Mesodermal cell (in vitro differentiated cells): ENCODE data around the gene OGFRL1.

Experiments
- H3K27ac ChIP-seq: 2 replicates; pipeline ENCODE4 v1.7.0; 2013; ENCODE audit warnings: mild to moderate bottlenecking, low read depth, low read length, moderate library complexity; ENCODE audit not compliant: severe bottlenecking
- H3K36me3 ChIP-seq: 2 replicates; pipeline ENCODE4 v1.7.1; 2013; ENCODE audit warnings: mild to moderate bottlenecking, low read length, moderate library complexity; ENCODE audit not compliant: control insufficient read depth, insufficient read depth
- H3K4me1 ChIP-seq: one replicate; pipeline ENCODE4 v1.7.1; 2013; ENCODE audit warnings: mild to moderate bottlenecking, low read length; ENCODE audit not compliant: insufficient read depth, control insufficient read depth, poor library complexity, severe bottlenecking
- H3K4me3 ChIP-seq: 2 replicates; pipeline ENCODE4 v1.7.0; 2013; ENCODE audit warnings: low read length, control low read depth, mild to moderate bottlenecking; ENCODE audit not compliant: insufficient read depth, poor library complexity, severe bottlenecking; ENCODE audit errors: extremely low read depth
- H3K9me3 ChIP-seq: 2 replicates; pipeline ENCODE4 v1.7.1; 2013; ENCODE audit warnings: mild to moderate bottlenecking, low read length, moderate library complexity; ENCODE audit not compliant: control insufficient read depth
- WGBS, 2 experiments: methylation state at CpG; one replicate each; pipeline ENCODE4 v1.1.5; 2013; ENCODE audit warnings: missing lambda C conversion rate in 2 of 2; ENCODE audit not compliant: insufficient coverage in 2 of 2; 5-methylcytosine and 5-hydroxymethylcytosine counted together

OGFRL1 gene

DNA sequence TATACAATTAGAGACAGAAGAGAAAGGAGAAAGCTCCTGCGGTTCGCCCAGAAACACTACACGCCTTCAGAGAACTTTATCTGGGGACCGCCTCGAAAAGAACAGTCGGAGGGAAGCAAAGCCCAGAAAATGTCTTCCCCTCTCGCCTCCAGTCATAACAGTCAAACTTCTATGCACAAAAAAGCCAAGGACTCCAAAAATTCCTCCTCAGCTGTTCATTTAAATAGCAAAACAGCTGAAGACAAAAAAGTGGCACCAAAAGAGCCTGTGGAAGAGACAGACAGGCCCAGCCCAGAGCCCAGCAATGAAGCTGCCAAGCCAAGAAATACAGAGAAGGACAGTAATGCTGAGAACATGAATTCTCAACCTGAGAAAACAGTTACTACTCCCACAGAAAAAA is 12.9 kb downstream of the OGFRL1 start:
- Histone ChIP-seq H3K4me1 (no peaks in the 10 kb centered on the region), H3K9me3 (no peaks in the 10 kb centered on the region), H3K27ac (no peak overlapping the region), H3K4me3 (no peak overlapping the region), H3K36me3 (peaks cover 20% of the 10 kb centered on the region)
- WGBS, 2 experiments = 93 to 97% methylated on average over 4 to 7 of the region's 7 CpGs

DNA sequence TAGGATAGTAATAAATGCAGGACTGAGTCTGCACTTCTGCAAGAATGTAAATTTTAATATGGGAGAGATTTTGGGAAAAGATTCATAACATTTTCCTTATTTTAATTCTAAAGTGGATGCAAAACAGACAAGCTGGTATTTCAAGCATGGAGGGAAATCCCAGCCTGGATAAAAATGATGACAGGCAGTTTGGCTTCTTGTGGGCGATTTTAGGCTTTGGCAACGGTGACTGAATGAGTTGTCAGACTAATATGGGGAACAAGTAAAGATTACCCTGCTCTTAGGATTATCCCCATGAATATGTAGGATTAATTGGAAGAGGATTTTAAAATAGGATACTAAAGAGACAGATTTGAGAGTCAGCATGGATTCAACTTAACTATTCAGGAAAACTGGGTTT is 21.0 kb downstream of the OGFRL1 start:
- Histone ChIP-seq H3K9me3 (no peaks in the 10 kb centered on the region), H3K4me1 (no peaks in the 10 kb centered on the region), H3K27ac (no peak overlapping the region), H3K4me3 (no peak overlapping the region), H3K36me3 (no peaks in the 10 kb centered on the region)
- WGBS, 2 experiments = 92 to 95% methylated on average over 2 of the region's 2 CpGs

DNA sequence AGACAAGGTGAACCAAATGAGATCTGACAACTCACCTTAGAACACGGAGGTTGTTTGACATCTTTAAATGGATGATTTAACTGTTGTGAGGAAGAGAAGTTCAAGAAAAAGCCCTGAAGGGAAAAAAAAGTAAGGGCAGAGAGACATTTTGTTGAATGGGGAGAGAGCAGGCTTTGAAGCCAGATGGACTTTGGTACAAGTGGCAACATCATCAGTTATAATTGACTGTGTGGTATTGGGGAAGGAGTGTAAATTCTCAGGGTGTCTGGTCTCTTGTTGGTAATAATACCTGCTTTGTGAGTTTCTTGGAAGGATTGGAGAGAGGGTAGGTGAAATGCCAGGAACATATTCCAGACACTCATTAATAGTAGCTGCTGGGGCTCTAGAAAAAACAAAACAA is 21.6 kb downstream of the OGFRL1 start:
- no peak overlapping the region for H3K4me3 ChIP-seq
- no peaks in the 10 kb centered on the region for H3K4me1 ChIP-seq
- no peak overlapping the region for H3K27ac ChIP-seq
- 79 to 92% methylated on average over 1 of the region's 1 CpG for WGBS, 2 experiments
- no peaks in the 10 kb centered on the region for H3K36me3 ChIP-seq
- no peaks in the 10 kb centered on the region for H3K9me3 ChIP-seq

DNA sequence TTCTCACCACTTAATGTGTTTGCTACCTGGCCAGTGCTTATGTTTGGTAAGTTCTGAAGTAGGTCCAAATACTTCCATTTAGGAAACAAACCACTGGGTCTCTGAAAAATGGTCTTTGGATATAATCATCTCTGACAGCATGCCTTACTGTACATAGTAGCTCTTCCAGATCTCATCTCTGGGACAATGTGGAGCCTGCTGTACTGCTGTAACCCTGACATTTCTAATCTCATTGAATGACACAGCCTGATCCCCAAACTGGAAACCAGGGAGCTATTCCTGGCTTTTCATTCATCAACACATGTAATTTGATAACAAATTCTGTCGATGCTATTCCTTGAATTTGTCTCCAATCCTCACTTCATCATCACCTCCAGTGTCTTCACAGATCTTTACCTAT is 23.5 kb downstream of the OGFRL1 start:
- Histone ChIP-seq H3K4me3 (no peak overlapping the region), H3K36me3 (no peaks in the 10 kb centered on the region), H3K27ac (no peak overlapping the region), H3K9me3 (peaks cover 4% of the 10 kb centered on the region), H3K4me1 (no peaks in the 10 kb centered on the region)
- WGBS, 2 experiments = 82 to 100% methylated on average over 1 of the region's 1 CpG

DNA sequence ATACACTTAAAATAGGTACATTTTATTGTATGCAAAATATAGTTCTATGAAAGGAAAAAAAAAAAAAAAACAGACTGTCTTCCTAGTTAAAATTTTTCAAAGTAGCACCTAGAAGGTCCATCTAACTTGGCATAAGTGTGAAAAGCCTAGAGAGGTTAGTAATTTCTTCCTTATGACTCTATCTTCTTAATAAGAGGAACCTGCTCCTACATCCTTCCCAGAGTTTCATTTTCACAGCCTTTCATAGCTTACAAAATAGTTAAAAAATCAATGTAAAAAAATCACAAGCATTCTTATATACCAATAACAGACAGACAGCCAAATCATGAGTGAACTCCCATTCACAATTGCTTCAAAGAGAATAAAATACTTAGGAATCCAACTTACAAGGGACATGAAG is 28.8 kb downstream of the OGFRL1 start:
- no peaks in the 10 kb centered on the region for H3K36me3 ChIP-seq
- H3K4me1 ChIP-seq = no peaks in the 10 kb centered on the region
- H3K4me3 ChIP-seq = no peak overlapping the region
- peaks cover 4% of the 10 kb centered on the region for H3K9me3 ChIP-seq
- H3K27ac ChIP-seq = no peak overlapping the region

DNA sequence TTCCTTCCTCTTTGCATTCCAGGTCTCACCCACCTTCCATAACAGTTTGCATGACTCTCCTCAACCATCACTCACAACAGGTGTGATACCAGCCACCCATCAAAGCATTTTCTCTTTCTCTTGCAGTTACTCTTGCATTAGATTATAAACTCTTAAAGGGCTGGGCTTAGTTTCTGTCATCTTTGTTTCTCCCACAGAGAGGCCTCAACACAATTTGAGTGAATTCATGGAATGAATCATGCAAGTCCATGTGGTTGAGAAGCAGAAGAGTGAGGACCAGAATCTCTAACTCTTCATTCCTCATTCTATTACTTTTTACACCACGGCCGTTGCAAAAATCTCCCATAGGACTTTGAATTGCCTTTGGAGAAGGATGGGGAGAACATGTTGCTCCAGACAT is 31.4 kb downstream of the OGFRL1 start:
- WGBS, 2 experiments = no CpG with 5 or more reads among the region's 2 CpGs

DNA sequence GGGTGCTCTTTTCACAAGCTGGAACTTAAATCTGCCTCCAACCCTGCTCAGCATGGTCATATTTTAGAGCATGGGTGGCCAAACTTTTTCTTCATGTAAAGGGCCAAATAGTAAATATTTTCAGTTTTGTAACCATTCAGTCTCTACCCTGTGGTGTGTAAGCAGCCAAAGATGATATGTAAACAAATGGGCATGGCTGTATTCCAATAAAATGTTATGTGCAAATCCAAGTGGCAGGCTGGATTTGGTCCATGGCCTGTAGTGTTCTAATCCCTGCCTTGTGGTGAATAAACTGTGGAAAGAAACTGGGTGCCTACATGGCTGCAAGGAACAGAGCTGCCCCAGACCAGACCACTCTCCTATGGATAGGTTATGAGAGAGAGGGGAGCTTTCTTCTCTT is 32.7 kb downstream of the OGFRL1 start:
- Histone ChIP-seq H3K4me1 (no peaks in the 10 kb centered on the region), H3K36me3 (no peaks in the 10 kb centered on the region), H3K27ac (no peak overlapping the region), H3K9me3 (peaks cover 4% of the 10 kb centered on the region), H3K4me3 (no peak overlapping the region)

More for the DNA sequence above, 31.4 kb downstream of the OGFRL1 start:
- Histone ChIP-seq H3K36me3 (no peaks in the 10 kb centered on the region), H3K9me3 (peaks cover 4% of the 10 kb centered on the region), H3K4me3 (no peak overlapping the region), H3K4me1 (no peaks in the 10 kb centered on the region), H3K27ac (no peak overlapping the region)

DNA sequence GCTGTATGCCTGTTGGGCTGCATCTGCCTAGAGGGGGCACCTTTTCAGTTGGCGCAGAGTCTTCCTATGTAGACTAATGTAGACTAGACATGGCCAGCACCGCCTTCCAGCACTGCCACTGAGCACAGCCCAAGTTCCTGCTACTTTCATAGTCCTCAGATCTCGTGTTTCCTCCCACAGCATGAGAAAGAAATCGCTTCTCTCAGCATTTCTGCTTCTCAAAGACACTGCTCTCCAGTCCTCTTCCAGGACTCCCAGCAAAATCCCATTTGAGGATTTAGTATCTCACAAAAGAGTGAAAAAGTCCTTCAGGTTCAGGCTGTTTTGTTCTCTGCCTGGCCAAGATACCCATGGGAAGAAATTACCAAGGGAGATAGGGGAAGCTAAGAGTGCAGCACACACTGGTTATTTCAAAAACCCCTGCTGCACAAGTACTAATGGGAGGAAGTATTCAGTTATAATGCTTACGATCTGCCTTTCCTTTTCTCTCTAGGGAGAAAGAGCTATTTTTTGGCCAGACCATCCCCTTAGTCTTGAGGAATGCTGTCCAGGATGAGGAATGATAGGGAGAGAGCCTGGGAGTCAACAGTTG is 35.7 kb downstream of the OGFRL1 start:
- Histone ChIP-seq H3K4me3 (no peak overlapping the region), H3K9me3 (no peaks in the 10 kb centered on the region), H3K36me3 (no peaks in the 10 kb centered on the region), H3K4me1 (no peaks in the 10 kb centered on the region), H3K27ac (no peak overlapping the region)
- WGBS, 2 experiments = 76% methylated on average over 4 to 5 of the region's 5 CpGs

DNA sequence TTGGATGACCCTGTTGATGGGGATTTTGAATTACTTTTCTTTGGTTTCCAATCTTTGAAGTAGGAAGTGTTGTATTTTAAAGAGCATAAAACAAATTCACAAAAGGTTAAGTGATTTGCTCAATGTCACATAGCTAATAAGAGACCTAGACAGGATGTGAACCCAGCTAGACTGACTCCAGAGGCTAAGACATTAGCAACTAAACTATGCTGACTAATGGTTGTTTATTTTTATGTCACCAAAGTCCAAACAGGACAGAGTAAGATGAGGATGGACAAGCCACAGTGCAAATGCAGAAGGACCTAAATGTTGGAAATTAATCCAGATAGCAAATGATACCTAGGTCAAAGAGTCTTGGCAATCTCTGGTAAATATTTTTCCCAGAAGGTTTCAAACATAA is 38.0 kb downstream of the OGFRL1 start:
- no peaks in the 10 kb centered on the region for H3K9me3 ChIP-seq
- no peaks in the 10 kb centered on the region for H3K36me3 ChIP-seq
- no peak overlapping the region for H3K27ac ChIP-seq
- H3K4me3 ChIP-seq = no peak overlapping the region
- no peaks in the 10 kb centered on the region for H3K4me1 ChIP-seq

DNA sequence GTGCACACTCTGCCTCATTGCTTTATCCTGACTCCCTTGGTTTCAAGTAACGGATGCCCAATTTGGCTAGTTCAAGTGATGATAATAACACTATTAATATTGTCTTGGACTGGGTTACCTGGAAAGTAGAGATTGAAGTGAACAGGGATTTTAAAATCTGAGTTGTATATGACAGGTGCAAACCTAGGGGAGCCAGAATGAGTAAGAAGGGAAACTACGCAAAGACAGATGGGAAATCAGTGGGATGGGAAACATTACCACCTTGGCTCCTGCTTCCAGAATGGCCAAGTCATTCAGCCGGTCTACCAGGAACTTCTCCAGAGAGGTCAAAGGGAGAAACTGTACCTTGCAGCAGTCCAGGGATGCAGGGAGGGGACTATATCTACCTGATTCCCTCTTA is 41.9 kb downstream of the OGFRL1 start:
- no peak overlapping the region for H3K4me3 ChIP-seq
- no peaks in the 10 kb centered on the region for H3K4me1 ChIP-seq
- H3K27ac ChIP-seq = no peak overlapping the region
- no peaks in the 10 kb centered on the region for H3K9me3 ChIP-seq
- 90 to 100% methylated on average over 2 of the region's 3 CpGs for WGBS, 2 experiments
- H3K36me3 ChIP-seq = no peaks in the 10 kb centered on the region

DNA sequence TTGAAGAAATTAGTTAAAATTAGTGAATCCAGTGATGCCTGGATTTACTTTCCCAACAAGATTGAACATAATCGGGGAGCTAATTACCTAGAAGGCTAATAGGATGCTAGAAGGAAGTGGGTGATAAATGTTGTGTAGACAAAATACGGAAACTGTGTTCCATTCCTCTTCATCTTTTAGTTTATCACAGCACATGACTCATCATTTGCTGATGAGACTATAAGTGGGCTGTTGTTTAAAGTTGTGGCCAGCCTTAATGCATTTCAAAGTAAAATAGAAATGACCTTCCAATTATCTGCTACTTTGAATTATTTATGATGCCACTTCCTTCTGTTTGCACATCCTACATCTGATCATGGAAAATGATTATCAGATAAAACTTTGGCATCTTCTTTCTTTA is 43.4 kb downstream of the OGFRL1 start:
- no peaks in the 10 kb centered on the region for H3K4me1 ChIP-seq
- H3K36me3 ChIP-seq = no peaks in the 10 kb centered on the region
- WGBS, 2 experiments = 71% methylated on average over 1 of the region's 2 CpGs; no CpG with 5 or more reads in 1 of the 2 experiments
- peaks cover 7% of the 10 kb centered on the region for H3K9me3 ChIP-seq
- H3K27ac ChIP-seq = no peak overlapping the region
- no peak overlapping the region for H3K4me3 ChIP-seq

DNA sequence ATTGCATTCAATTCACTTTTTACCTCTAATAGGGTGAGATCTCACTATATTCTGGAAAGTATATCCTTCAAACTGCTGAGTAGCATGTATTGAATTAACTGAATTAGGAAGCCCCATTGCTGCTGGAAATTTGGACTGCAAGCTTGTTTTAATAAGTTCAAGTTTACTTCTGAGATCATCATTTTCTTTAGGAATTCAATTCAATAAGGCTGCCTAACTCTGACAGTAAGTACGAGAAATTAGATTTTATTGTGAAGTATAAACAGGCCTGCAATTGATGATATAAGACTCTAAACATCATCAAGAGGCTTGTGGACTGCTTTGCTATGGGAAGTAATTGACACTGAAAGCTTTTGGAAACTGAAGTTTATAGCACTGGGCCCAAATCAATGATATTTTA is 44.4 kb downstream of the OGFRL1 start:
- Histone ChIP-seq H3K36me3 (no peaks in the 10 kb centered on the region), H3K4me3 (no peak overlapping the region), H3K4me1 (no peaks in the 10 kb centered on the region), H3K9me3 (peaks cover 7% of the 10 kb centered on the region), H3K27ac (no peak overlapping the region)
- WGBS, 2 experiments = no CpG with 5 or more reads among the region's 1 CpG
